K562 (cell line): Measurements from ENCODE around the gene CCNJL. TPM values are rescaled to one million over a fixed set of nuclear protein-coding genes. Genes with fewer than 3 reads are reported as not detected.

ENCODE experiments used
- ATF1 ChIP-seq, 2 experiments: fragments of 450-650 bp in 1 of 2; IDR thresholded peaks; 2 replicates each; pipeline ENCODE4 v1.6.1; 2016; ENCODE audit warnings: missing compliant biosample characterization in 1 of 2, missing genetic modification characterization in 1 of 2
- ATF7 ChIP-seq: fragments of 450-650 bp; IDR thresholded peaks from 2 replicates; pipeline ENCODE4 v1.7.1; 2014; ENCODE audit warnings: mild to moderate bottlenecking, moderate library complexity
- CEBPG ChIP-seq, 3 experiments: fragments of 200-800 bp in 1 of 3; sonication (Bioruptor generic) in 1 of 3; sonication (generic) in 1 of 3; formaldehyde crosslinking in 1 of 3; IDR thresholded peaks in 2 of 3; conservative IDR thresholded peaks in 1 of 3; 2 replicates each; pipeline versions ENCODE4 v1.6.1 to v1.8.0; 2016 to 2022; ENCODE audit warnings: missing compliant biosample characterization in 2 of 3, missing genetic modification characterization in 2 of 3, mild to moderate bottlenecking in 1 of 3, missing genetic modification reagents in 1 of 3
- CREM ChIP-seq: IDR thresholded peaks from 2 replicates; pipeline ENCODE4 v1.6.1; 2014; ENCODE audit warnings: antibody characterized with exemption, low read depth
- CSDE1 ChIP-seq, 2 experiments: fragments of 450-650 bp; IDR thresholded peaks; 2 replicates each; pipeline ENCODE4 v1.6.1; 2016; ENCODE audit warnings: mild to moderate bottlenecking in 1 of 2
- MEIS2 ChIP-seq: fragments of 450-650 bp; IDR thresholded peaks from 2 replicates; pipeline ENCODE4 v1.6.1; 2014; ENCODE audit warnings: mild to moderate bottlenecking; ENCODE audit not compliant: partially characterized antibody
- NCOA6 ChIP-seq: fragments of 450-650 bp; IDR thresholded peaks from 2 replicates; pipeline ENCODE4 v1.6.1; 2017; ENCODE audit warnings: mild to moderate bottlenecking
- PURB ChIP-seq: sonication (generic); formaldehyde crosslinking; IDR thresholded peaks from 2 replicates; pipeline ENCODE4 v1.9.0; 2021; ENCODE audit warnings: low read depth, mild to moderate bottlenecking, missing genetic modification reagents
- RFX1 ChIP-seq: fragments of 450-650 bp; IDR thresholded peaks from 2 replicates; pipeline ENCODE4 v1.6.1; 2016; ENCODE audit warnings: mild to moderate bottlenecking, moderate library complexity
- SIN3A ChIP-seq, 2 experiments: fragments of 150-350 bp in 1 of 2; IDR thresholded peaks; 2 replicates each; pipeline ENCODE4 v1.6.1; 2011 to 2016; ENCODE audit warnings: borderline replicate concordance in 2 of 2, low read depth in 2 of 2, low read length in 2 of 2, mild to moderate bottlenecking in 2 of 2, moderate library complexity in 2 of 2; ENCODE audit not compliant: control insufficient read depth in 1 of 2
- TAF1 ChIP-seq: IDR thresholded peaks from 2 replicates; pipeline ENCODE4 v1.6.1; 2011; ENCODE audit warnings: mild to moderate bottlenecking, low read length, moderate library complexity; ENCODE audit not compliant: insufficient read depth, control insufficient read depth, severe bottlenecking; ENCODE audit errors: extremely low read depth
- ZKSCAN8 ChIP-seq: fragments of 200-800 bp; sonication (Bioruptor generic); IDR thresholded peaks from 2 replicates; pipeline ENCODE4 v1.6.1; 2016; ENCODE audit warnings: missing genetic modification characterization, missing compliant biosample characterization
- ZNF212 ChIP-seq: fragments of 450-650 bp; formaldehyde crosslinking; IDR thresholded peaks from 2 replicates; pipeline ENCODE4 v1.4.0; 2020; ENCODE audit warnings: mild to moderate bottlenecking
- ZNF224 ChIP-seq: sonication (generic); formaldehyde crosslinking; IDR thresholded peaks from 2 replicates; pipeline ENCODE4 v1.8.0; 2022; ENCODE audit warnings: mild to moderate bottlenecking, missing genetic modification reagents
- ZNF644 ChIP-seq: fragments of 200-800 bp; sonication (Bioruptor generic); IDR thresholded peaks from 2 replicates; pipeline ENCODE4 v1.6.1; 2016; ENCODE audit warnings: low read depth, missing genetic modification characterization, missing compliant biosample characterization
- polyA plus RNA-seq, 8 experiments: library from polyadenylated mRNA; depleted of rRNA in 4 of 8; stranded (reverse) in 5 of 8; unstranded in 3 of 8; fragments of >200 nt; fragmentation: Nextera tagmentation in 2 of 8; fragmentation: Illumina TruSeq in 1 of 8; extraction: Ambion mirVana in 2 of 8; extraction: Trizol in 1 of 8; gene quantifications; 2 replicates each; pipeline versions ENCODE4 v1.2.1 to v1.2.3, GENCODE V29; 2011 to 2014; ENCODE audit warnings: inconsistent platforms in 1 of 8, missing spikeins in 1 of 8
- total RNA-seq, 7 experiments: library from RNA; depleted of rRNA in 6 of 7; stranded (reverse); fragments of >200 nt in 6 of 7; fragmentation: Illumina TruSeq in 2 of 7; extraction: Trizol in 2 of 7; gene quantifications; 2 replicates each; pipeline versions ENCODE4 v1.2.1 to v1.2.3, GENCODE V29; 2011 to 2021; ENCODE audit warnings: low replicate concordance in 1 of 7
- TF ChIP-seq, protein P1 (sequence below): fragments of 200-600 bp; sonication (generic); IDR thresholded peaks from one replicate; pipeline ENCODE4 v1.6.1; 2012; ENCODE audit warnings: mild to moderate bottlenecking, low read depth, low read length, inconsistent platforms
- TF ChIP-seq, protein P2 (sequence below): fragments of 450-650 bp; formaldehyde crosslinking; IDR thresholded peaks from 2 replicates; pipeline ENCODE4 v1.4.0; 2020; ENCODE audit warnings: mild to moderate bottlenecking, moderate library complexity

CCNJL gene
- total and polyA plus RNA-seq, 9 of the 15 experiments (the other 6 are each of a cell fraction or from before 2014, with no cell fraction given), result 0.04 TPM; not detected in 8

DNA sequence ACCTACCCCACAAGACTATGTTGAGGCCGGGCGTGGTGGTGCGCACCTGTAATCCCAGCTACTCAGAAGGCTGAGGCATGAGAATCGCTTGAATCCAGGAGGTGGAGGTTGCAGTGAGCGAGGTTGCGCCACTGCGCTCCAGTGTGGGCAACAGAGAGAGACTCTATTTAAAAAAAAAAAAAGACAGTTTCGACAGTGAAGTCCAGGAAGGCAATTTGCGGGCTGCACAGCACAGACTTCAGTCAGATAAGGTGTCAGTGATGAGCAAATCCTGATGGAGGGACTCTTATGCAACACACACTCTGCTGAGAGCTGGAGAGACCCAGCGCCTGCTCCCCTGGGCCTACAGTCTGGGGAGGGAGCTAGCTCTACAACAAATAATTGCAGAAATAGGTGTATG lies 14.2 kb downstream of the CCNJL start (continued):
- TF ChIP-seq, protein P1, sequence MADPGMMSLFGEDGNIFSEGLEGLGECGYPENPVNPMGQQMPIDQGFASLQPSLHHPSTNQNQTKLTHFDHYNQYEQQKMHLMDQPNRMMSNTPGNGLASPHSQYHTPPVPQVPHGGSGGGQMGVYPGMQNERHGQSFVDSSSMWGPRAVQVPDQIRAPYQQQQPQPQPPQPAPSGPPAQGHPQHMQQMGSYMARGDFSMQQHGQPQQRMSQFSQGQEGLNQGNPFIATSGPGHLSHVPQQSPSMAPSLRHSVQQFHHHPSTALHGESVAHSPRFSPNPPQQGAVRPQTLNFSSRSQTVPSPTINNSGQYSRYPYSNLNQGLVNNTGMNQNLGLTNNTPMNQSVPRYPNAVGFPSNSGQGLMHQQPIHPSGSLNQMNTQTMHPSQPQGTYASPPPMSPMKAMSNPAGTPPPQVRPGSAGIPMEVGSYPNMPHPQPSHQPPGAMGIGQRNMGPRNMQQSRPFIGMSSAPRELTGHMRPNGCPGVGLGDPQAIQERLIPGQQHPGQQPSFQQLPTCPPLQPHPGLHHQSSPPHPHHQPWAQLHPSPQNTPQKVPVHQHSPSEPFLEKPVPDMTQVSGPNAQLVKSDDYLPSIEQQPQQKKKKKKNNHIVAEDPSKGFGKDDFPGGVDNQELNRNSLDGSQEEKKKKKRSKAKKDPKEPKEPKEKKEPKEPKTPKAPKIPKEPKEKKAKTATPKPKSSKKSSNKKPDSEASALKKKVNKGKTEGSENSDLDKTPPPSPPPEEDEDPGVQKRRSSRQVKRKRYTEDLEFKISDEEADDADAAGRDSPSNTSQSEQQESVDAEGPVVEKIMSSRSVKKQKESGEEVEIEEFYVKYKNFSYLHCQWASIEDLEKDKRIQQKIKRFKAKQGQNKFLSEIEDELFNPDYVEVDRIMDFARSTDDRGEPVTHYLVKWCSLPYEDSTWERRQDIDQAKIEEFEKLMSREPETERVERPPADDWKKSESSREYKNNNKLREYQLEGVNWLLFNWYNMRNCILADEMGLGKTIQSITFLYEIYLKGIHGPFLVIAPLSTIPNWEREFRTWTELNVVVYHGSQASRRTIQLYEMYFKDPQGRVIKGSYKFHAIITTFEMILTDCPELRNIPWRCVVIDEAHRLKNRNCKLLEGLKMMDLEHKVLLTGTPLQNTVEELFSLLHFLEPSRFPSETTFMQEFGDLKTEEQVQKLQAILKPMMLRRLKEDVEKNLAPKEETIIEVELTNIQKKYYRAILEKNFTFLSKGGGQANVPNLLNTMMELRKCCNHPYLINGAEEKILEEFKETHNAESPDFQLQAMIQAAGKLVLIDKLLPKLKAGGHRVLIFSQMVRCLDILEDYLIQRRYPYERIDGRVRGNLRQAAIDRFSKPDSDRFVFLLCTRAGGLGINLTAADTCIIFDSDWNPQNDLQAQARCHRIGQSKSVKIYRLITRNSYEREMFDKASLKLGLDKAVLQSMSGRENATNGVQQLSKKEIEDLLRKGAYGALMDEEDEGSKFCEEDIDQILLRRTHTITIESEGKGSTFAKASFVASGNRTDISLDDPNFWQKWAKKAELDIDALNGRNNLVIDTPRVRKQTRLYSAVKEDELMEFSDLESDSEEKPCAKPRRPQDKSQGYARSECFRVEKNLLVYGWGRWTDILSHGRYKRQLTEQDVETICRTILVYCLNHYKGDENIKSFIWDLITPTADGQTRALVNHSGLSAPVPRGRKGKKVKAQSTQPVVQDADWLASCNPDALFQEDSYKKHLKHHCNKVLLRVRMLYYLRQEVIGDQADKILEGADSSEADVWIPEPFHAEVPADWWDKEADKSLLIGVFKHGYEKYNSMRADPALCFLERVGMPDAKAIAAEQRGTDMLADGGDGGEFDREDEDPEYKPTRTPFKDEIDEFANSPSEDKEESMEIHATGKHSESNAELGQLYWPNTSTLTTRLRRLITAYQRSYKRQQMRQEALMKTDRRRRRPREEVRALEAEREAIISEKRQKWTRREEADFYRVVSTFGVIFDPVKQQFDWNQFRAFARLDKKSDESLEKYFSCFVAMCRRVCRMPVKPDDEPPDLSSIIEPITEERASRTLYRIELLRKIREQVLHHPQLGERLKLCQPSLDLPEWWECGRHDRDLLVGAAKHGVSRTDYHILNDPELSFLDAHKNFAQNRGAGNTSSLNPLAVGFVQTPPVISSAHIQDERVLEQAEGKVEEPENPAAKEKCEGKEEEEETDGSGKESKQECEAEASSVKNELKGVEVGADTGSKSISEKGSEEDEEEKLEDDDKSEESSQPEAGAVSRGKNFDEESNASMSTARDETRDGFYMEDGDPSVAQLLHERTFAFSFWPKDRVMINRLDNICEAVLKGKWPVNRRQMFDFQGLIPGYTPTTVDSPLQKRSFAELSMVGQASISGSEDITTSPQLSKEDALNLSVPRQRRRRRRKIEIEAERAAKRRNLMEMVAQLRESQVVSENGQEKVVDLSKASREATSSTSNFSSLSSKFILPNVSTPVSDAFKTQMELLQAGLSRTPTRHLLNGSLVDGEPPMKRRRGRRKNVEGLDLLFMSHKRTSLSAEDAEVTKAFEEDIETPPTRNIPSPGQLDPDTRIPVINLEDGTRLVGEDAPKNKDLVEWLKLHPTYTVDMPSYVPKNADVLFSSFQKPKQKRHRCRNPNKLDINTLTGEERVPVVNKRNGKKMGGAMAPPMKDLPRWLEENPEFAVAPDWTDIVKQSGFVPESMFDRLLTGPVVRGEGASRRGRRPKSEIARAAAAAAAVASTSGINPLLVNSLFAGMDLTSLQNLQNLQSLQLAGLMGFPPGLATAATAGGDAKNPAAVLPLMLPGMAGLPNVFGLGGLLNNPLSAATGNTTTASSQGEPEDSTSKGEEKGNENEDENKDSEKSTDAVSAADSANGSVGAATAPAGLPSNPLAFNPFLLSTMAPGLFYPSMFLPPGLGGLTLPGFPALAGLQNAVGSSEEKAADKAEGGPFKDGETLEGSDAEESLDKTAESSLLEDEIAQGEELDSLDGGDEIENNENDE, result no peak
- TF ChIP-seq ZNF644 (tag), result no peak
- TF ChIP-seq CREM, result no peak
- TF ChIP-seq ZKSCAN8 (CRISPR knock-in tag), result no peak
- no peak for TF ChIP-seq ZNF212 (CRISPR knock-in tag)
- no peak for TF ChIP-seq TAF1
- TF ChIP-seq PURB (CRISPR knock-in tag), result no peak
- no peak for TF ChIP-seq SIN3A (IDR thresholded peaks at IDR 0.05; ENCODE audit: borderline replicate concordance in 2 of 2, control insufficient read depth in 1 of 2, low read depth in 2 of 2, low read length in 2 of 2)
- no peak for TF ChIP-seq ZNF224 (CRISPR knock-in tag)
- no peak for TF ChIP-seq ATF7
- peak; percentile 60 for TF ChIP-seq CEBPG (CRISPR knock-in tag; IDR thresholded peaks at IDR 0.05)
- TF ChIP-seq CEBPG (tag; conservative IDR thresholded peaks at IDR 0.05 in 1 of 2, IDR thresholded peaks at IDR 0.05 in 1 of 2), result peak; percentile 85 to 92
- no peak for TF ChIP-seq CSDE1 (IDR thresholded peaks at IDR 0.05)
- no peak for TF ChIP-seq RFX1
- TF ChIP-seq ATF1 (CRISPR knock-in tag; IDR thresholded peaks at IDR 0.05), result no peak
- peak; percentile 41; the same call in 1 of the 2 replicates for TF ChIP-seq ATF1 (tag; IDR thresholded peaks at IDR 0.05)
- TF ChIP-seq, protein P2, sequence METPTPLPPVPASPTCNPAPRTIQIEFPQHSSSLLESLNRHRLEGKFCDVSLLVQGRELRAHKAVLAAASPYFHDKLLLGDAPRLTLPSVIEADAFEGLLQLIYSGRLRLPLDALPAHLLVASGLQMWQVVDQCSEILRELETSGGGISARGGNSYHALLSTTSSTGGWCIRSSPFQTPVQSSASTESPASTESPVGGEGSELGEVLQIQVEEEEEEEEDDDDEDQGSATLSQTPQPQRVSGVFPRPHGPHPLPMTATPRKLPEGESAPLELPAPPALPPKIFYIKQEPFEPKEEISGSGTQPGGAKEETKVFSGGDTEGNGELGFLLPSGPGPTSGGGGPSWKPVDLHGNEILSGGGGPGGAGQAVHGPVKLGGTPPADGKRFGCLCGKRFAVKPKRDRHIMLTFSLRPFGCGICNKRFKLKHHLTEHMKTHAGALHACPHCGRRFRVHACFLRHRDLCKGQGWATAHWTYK (CRISPR knock-in tag), result no peak
- peak; percentile 31 for TF ChIP-seq MEIS2
- no peak for TF ChIP-seq NCOA6
